GM12874 (cell line): Measurements from ENCODE around the gene TEX261.
A peak's percentile ranks its signal among the peaks of the same experiment; 100 is the strongest.

ENCODE experiments used
- CTCF ChIP-seq: IDR thresholded peaks from 2 replicates; pipeline ENCODE4 v1.5.1; 2011; ENCODE audit warnings: low read depth, mild to moderate bottlenecking, control low read depth, low read length, moderate library complexity; ENCODE audit not compliant: insufficient read depth

The TEX261 gene

DNA sequence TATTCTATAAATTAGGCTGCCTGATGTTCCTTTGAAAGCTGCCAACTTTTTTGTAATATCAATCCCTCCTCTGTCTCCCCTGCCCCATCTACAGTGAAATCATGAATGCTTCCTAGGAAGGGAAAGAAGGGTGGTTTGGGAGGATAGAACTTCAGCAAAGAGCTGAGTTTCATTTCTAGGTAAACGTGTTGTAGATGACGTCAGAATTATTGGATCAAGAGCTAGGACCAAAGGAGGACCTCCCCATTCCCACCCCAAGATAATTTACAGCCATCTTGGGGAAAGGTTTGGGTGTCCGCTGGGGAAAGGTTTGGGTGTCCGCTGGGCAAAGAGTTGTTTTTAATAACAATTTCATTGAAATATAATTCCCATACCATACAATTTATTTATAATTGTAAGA, 27.5 kb downstream of the TEX261 start:
- no peak for TF ChIP-seq CTCF

DNA sequence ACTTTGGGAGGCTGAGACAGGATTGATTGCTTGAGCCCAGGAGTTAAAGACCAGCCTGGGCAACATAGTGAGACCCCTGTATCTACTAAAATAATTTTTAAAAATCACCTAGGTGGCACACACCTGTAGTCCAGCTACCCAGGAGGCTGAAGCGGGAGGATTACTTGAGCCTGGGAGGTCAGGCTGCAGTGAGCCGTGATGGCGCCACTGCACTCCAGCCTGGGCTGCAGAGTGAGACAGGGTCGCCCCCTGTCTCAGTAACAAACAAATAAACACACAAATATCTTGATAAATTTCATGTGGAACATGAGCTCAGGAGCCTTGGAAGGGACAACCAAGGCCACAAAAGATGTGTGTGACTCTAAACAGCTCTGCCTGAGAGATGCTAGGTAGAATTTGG, 28.0 kb downstream of the TEX261 start:
- TF ChIP-seq CTCF: no peak

DNA sequence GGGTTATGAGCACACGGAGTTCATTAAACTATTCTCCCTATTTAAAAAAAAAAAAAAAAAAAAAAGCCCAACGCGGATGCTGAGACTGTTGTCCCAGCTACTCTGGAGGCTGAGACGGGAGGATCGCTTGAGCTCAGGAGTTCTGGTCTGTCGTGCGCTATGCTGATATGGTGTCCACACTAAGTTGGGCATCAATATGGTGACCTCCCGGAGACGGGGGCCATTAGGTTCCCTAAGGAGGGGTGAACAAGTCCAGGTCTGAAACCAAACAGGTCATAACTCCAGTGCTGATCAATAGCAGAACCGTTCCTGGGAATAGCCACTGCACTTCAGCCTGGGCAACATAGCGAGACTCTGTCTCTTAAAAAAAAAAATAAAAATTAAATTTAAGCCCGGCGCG, 29.2 kb downstream of the TEX261 start:
- TF ChIP-seq CTCF: no peak

- peak; percentile 91 for TF ChIP-seq CTCF
Observed at GRCh38 chr2:70964596-70965386, 29.9 kb downstream of the TEX261 start.

- TF ChIP-seq CTCF: no peak
Observed at GRCh38 chr2:70964133-70964532, 30.5 kb downstream of the TEX261 start.

DNA sequence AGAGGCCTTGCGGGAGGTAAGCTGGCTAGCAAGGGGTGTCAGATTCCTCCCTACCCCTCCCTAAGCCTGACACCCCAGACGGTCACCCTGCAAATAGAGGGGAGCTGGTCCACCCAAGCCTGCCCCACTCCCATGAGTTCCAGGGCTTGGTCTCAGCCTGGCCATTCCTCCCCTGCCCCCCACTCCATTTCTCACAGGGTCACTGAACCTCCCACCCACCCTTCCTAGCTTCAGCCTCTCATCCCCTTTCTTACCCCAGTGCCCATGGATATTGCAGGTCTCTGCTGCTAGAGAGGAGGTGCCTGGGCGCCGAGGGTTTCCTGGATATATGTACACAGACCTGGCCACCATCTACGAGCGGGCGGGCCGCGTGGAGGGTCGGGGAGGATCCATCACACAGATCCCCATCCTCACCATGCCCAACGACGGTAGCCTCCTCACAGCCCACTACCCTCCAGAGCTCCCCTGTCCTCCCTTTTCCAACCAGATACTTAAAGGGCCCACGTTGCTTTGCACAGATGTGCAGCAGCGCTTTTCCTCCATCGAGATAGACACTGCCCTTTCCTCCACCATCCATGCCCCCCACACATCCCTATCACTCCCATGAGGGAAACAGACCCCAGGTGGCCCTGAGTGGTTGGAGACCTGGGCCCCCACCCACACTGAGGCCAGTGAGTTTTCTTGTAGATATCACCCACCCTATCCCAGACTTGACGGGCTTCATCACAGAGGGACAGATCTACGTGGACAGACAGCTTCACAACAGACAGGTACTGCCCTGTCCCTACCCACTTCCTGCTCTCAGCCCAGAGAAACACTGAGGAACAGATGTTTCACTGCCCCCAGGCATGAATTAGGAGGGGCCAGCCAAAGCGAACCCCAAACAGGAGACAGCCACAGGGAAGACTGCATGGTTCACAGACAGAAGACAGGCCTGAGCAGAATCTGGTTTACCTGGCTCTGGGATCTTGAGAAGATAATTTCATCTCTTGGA, 31.5 kb downstream of the TEX261 start:
- TF ChIP-seq CTCF: no peak

GRCh38 chr2:70962211-70962884, 32.3 kb downstream of the TEX261 start:
- TF ChIP-seq CTCF: no peak
